Upper lobe of left lung (tissue), 6 donors: ENCODE measurements around the gene SFTPB. TPM values are rescaled to one million over a fixed set of nuclear protein-coding genes. Genes with fewer than 3 reads are reported as not detected.
A peak's percentile ranks its signal among the peaks of the same experiment; 100 is the strongest.

Experiments
- ATAC-seq, 2 donors: fragments of 200-7000 bp; cut with Tn5 transposase; one replicate each; pipeline ENCODE4 v1.9.1; 2022; ENCODE audit warnings: mild to moderate bottlenecking in 2 of 2, moderate library complexity in 2 of 2; ENCODE audit not compliant: low FRiP score in 2 of 2
- DNase-seq, 2 donors: peaks; one replicate each; pipeline ENCODE4 v3.0.0-alpha.2; 2019 to 2020
- H3K27ac ChIP-seq, 4 donors: fragments of 200-600 bp; sonication (generic); one replicate each; pipeline ENCODE4 v1.5.1; 2016 to 2019
- H3K27me3 ChIP-seq, 4 donors: fragments of 200-600 bp; sonication (generic); one replicate each; pipeline ENCODE4 v1.5.1; 2017 to 2019
- H3K36me3 ChIP-seq, 4 donors: fragments of 200-600 bp; sonication (generic); one replicate each; pipeline ENCODE4 v1.5.1; 2016 to 2019
- H3K4me1 ChIP-seq, 4 donors: fragments of 200-600 bp; sonication (generic); one replicate each; pipeline ENCODE4 v1.5.1; 2018 to 2019
- H3K4me3 ChIP-seq, 4 donors: fragments of 200-600 bp; sonication (generic); one replicate each; pipeline ENCODE4 v1.5.1; 2017 to 2019; ENCODE audit warnings: mild to moderate bottlenecking in 2 of 4, moderate library complexity in 1 of 4
- H3K9me3 ChIP-seq, 4 donors: fragments of 200-600 bp; sonication (generic); one replicate each; pipeline ENCODE4 v1.5.1; 2018 to 2019
- CTCF ChIP-seq, 6 experiments: fragments of 450-650 bp in 4 of 6; fragments of 200-600 bp in 2 of 6; sonication (generic) in 2 of 6; IDR thresholded peaks; one replicate each; pipeline ENCODE4 v1.5.1; 2016 to 2019; ENCODE audit warnings: antibody characterized with exemption in 6 of 6
- EP300 ChIP-seq, 4 donors: sonication (generic); formaldehyde crosslinking; IDR thresholded peaks; one replicate each; pipeline ENCODE4 v1.5.1; 2017; ENCODE audit warnings: antibody characterized with exemption in 4 of 4, control low read depth in 2 of 4
- POLR2A ChIP-seq, 4 donors: fragments of 450-650 bp; IDR thresholded peaks; one replicate each; pipeline ENCODE4 v1.5.1; 2016 to 2017; ENCODE audit warnings: antibody characterized with exemption in 4 of 4, mild to moderate bottlenecking in 2 of 4
- POLR2AphosphoS5 ChIP-seq, 2 donors: sonication (generic); formaldehyde crosslinking; IDR thresholded peaks; one replicate each; pipeline ENCODE4 v1.5.1; 2017; ENCODE audit warnings: antibody characterized with exemption in 2 of 2
- WGBS, 2 donors: methylation state at CpG; one replicate each; pipeline ENCODE4 v1.1.5; 2017 to 2018; 5-methylcytosine and 5-hydroxymethylcytosine counted together
- total RNA-seq, 6 donors: library from RNA; depleted of rRNA in 4 of 6; stranded (reverse); fragments of >200 nt in 4 of 6; gene quantifications; one replicate each; pipeline versions ENCODE4 v1.1.0 to v1.2.1, GENCODE V29; 2016 to 2021
- donor health status: DM: no; HTN: no; CAD: no; lungs with moderate emphysema.
- donor health status: DM: no; HTN: yes; CAD: no; lungs with severe emphysema.

SFTPB gene
- total RNA-seq, 6 donors from 2014 or later = 10,501 to 67,270 (median 33,394) TPM

GRCh38 chr2:85635636-85636035, 32.4 kb downstream of the SFTPB start:
- WGBS, 2 donors = 70 to 77% methylated on average over 4 of the region's 4 CpGs
- TF ChIP-seq CTCF (IDR thresholded peaks at IDR 0.05) (no peak), POLR2AphosphoS5 (IDR thresholded peaks at IDR 0.05) (no peak), POLR2A (IDR thresholded peaks at IDR 0.05) (no peak), EP300 (IDR thresholded peaks at IDR 0.05) (no peak)
- Histone ChIP-seq H3K4me1 (peaks cover 0 to 4% (median 2%) of the 10 kb centered on the region in 4 donors), H3K27ac (no peak overlapping the region), H3K4me3 (no peak overlapping the region), H3K9me3 (no peaks in the 10 kb centered on the region), H3K27me3 (no peaks in the 10 kb centered on the region), H3K36me3 (peaks cover 38 to 97% (median 83%) of the 10 kb centered on the region in 4 donors)
- DNase-seq = no peak
- ATAC-seq = no peak

- Histone ChIP-seq H3K4me3 (no peak overlapping the region), H3K4me1 (peaks cover 0 to 4% (median 2%) of the 10 kb centered on the region in 4 donors), H3K27ac (peak overlapping the region in 1 of 4 donors; percentile 17), H3K9me3 (no peaks in the 10 kb centered on the region), H3K27me3 (no peaks in the 10 kb centered on the region), H3K36me3 (peaks cover 41 to 97% (median 81%) of the 10 kb centered on the region in 4 donors)
- DNase-seq (no peak), ATAC-seq (no peak)
- 76 to 84% methylated on average over 8 of the region's 8 CpGs for WGBS, 2 donors
- TF ChIP-seq POLR2AphosphoS5 (IDR thresholded peaks at IDR 0.05) (no peak), CTCF (IDR thresholded peaks at IDR 0.05) (no peak), POLR2A (IDR thresholded peaks at IDR 0.05) (no peak), EP300 (IDR thresholded peaks at IDR 0.05) (no peak)
These were observed 33.0 kb downstream of the SFTPB start for GRCh38 chr2:85635011-85635410.

DNA sequence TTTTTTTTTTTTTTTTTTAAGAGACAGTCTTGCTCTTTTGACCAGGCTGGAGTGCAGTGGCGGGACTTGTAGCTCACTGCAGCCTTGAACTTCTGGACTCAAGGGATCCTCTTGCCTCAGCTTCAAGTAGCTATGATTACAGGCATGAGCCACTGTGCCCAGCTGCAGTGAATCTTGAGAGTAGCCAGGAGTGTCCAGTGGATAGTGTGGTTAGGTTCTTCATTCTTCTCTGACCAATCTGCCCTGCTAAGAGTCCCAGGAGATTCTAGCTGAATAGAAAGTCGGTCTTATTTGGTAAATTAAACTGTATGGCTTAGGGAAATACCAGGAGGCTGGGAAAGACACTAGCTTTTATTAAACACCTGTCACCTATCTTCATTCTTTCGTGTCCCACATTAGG, 36.7 kb downstream of the SFTPB start:
- Histone ChIP-seq H3K9me3 (no peaks in the 10 kb centered on the region), H3K27ac (no peak overlapping the region), H3K4me1 (no peaks in the 10 kb centered on the region), H3K4me3 (no peak overlapping the region), H3K36me3 (peaks cover 51 to 97% (median 86%) of the 10 kb centered on the region in 4 donors), H3K27me3 (no peaks in the 10 kb centered on the region)
- TF ChIP-seq EP300 (IDR thresholded peaks at IDR 0.05) (no peak), POLR2A (IDR thresholded peaks at IDR 0.05) (no peak), CTCF (IDR thresholded peaks at IDR 0.05) (no peak), POLR2AphosphoS5 (IDR thresholded peaks at IDR 0.05) (no peak)
- WGBS, 2 donors = 95 to 98% methylated on average over 3 of the region's 3 CpGs
- DNase-seq = no peak
- no peak for ATAC-seq

DNA sequence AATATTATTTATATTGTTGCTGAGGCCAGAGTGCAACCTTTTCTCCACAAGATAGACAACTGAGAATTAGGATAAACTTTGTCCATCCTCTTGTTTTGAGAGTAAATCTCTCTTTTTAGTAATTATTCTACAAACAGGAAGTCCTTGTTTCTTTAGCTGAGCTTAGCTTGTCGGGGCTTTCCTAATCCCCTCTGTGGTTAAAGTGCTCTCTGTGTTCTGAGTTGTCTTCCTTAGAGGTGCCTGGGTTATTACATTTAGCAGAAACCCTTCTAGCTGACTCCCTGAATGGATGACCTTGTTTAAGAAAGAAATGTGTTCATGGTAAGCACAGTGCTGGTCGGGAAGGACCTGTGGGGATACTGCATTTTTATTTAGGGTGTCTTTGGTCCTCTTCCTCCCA, 39.3 kb downstream of the SFTPB start:
- Histone ChIP-seq H3K27me3 (no peaks in the 10 kb centered on the region), H3K4me1 (no peaks in the 10 kb centered on the region), H3K9me3 (no peaks in the 10 kb centered on the region), H3K36me3 (peaks cover 74 to 100% (median 92%) of the 10 kb centered on the region in 4 donors), H3K4me3 (no peak overlapping the region), H3K27ac (no peak overlapping the region)
- TF ChIP-seq POLR2A (IDR thresholded peaks at IDR 0.05) = no peak
- no peak for TF ChIP-seq POLR2AphosphoS5 (IDR thresholded peaks at IDR 0.05)
- no peak for TF ChIP-seq EP300 (IDR thresholded peaks at IDR 0.05)
- no peak for TF ChIP-seq CTCF (IDR thresholded peaks at IDR 0.05)
- DNase-seq = no peak
- 53 to 61% methylated on average over 2 of the region's 2 CpGs for WGBS, 2 donors
- ATAC-seq = no peak

DNA sequence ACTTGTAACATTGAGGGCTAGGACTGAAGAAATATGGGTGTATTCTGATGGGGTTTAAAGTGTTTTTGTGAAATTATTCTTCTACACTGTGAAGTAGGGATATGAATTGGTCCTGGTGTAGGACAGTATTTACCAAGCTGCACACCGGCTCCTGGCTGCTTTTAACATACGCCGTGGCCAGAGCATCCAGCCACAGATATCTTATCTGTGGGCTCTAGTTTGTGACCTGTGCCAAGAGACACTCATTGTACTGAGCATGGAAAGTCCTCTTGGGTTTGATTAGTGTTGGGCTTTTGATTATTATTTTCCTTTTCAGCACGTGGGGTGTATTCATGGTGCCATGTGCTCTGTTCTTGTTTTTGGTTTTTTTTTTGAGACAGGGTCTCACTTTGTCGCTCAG, 44.0 kb downstream of the SFTPB start:
- ATAC-seq (no peak), DNase-seq (no peak)
- Histone ChIP-seq H3K9me3 (no peaks in the 10 kb centered on the region), H3K27me3 (no peaks in the 10 kb centered on the region), H3K4me3 (no peak overlapping the region), H3K4me1 (peaks cover 0 to 3% (median 0%) of the 10 kb centered on the region in 4 donors), H3K27ac (no peak overlapping the region), H3K36me3 (peaks cover 69 to 100% (median 95%) of the 10 kb centered on the region in 4 donors)
- 92 to 93% methylated on average over 5 of the region's 5 CpGs for WGBS, 2 donors
- TF ChIP-seq POLR2AphosphoS5 (IDR thresholded peaks at IDR 0.05) (no peak), CTCF (IDR thresholded peaks at IDR 0.05) (no peak), POLR2A (IDR thresholded peaks at IDR 0.05) (no peak), EP300 (IDR thresholded peaks at IDR 0.05) (no peak)
